ENCODE results near the gene POLR2H.

The POLR2H gene

DNA sequence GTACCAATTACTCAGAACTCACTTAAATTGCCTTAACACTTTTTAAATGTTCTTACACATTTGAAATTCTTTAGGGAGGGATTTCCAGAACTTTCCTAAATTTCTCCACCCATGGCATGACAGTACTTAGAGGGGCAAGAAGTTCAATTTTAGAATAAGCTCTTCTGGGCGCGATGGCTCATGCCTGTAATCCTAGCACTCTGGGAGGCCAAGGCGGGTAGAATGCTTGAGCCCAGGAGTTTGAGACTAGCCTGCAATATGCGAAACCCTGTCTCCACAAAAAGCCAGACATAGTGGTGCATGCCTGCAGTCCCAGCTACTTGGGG, 13.5 kb upstream of the POLR2H start:
- TF ChIP-seq, protein P1, sequence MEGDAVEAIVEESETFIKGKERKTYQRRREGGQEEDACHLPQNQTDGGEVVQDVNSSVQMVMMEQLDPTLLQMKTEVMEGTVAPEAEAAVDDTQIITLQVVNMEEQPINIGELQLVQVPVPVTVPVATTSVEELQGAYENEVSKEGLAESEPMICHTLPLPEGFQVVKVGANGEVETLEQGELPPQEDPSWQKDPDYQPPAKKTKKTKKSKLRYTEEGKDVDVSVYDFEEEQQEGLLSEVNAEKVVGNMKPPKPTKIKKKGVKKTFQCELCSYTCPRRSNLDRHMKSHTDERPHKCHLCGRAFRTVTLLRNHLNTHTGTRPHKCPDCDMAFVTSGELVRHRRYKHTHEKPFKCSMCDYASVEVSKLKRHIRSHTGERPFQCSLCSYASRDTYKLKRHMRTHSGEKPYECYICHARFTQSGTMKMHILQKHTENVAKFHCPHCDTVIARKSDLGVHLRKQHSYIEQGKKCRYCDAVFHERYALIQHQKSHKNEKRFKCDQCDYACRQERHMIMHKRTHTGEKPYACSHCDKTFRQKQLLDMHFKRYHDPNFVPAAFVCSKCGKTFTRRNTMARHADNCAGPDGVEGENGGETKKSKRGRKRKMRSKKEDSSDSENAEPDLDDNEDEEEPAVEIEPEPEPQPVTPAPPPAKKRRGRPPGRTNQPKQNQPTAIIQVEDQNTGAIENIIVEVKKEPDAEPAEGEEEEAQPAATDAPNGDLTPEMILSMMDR (IDR thresholded peaks at IDR 0.05; ENCODE audit: insufficient read depth, low read length, missing control alignments) = no peak
- CTCF ChIA-PET = interaction anchor here (1.4 to 2.6 kb wide), 5 partner anchors 8 to 196 kb away, joined by 3 to 20 read pairs (median 5); no protein-coding TSS in a partner anchor
- DNase-seq (ENCODE audit: low read depth, low spot score) = no peak
- no peak overlapping the region for H3K4me3 ChIP-seq (ENCODE audit: low read depth, low read length)
- POLR2A ChIA-PET = interaction anchor here (0.9 kb wide), 1 partner anchor 14 kb away, joined by 4 read pairs; no protein-coding TSS in a partner anchor

- ChIA-PET CTCF (interaction anchor here (1.6 to 2.6 kb wide), 5 partner anchors 10 to 194 kb away, joined by 3 to 20 read pairs (median 5); no protein-coding TSS in a partner anchor), POLR2A (no interaction called here)
- TF ChIP-seq, protein P1 (IDR thresholded peaks at IDR 0.05; ENCODE audit: insufficient read depth, low read length, missing control alignments) = no peak
- DNase-seq (ENCODE audit: low read depth, low spot score) = no peak
- H3K4me3 ChIP-seq (ENCODE audit: low read depth, low read length) = no peak overlapping the region
These were observed 11.7 kb upstream of the POLR2H start for GRCh38 chr3:184349563-184350470.

DNA sequence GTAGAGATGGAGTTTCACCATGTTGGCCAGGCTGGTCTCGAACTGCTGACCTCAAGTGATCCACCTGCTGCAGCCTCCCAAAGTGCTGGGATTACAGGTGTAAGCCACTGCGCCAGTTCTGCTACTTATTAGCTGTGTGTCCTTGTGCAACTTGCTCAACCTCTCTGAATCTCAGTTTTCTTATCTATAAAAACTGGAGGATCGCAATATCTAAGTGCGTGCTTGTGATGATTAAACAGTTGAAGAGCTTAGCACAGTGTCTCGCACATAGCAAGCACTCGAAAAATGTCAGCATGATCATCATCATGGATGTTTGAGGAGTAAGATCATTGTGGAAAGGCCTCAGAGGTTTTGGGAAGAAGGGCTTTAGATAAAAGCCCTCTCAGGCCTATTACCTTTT, 10.9 kb upstream of the POLR2H start:
- TF ChIP-seq, protein P1 (IDR thresholded peaks at IDR 0.05; ENCODE audit: insufficient read depth, low read length, missing control alignments) = no peak
- CTCF ChIA-PET = interaction anchor here (1.0 to 3.1 kb wide), 5 partner anchors 10 to 191 kb away, joined by 3 to 18 read pairs (median 5); partner anchors contain the start of genes CLCN2, FAM131A and POLR2H
- POLR2A ChIA-PET = no interaction called here
- H3K4me3 ChIP-seq (ENCODE audit: low read depth, low read length) = no peak overlapping the region
- DNase-seq (ENCODE audit: low read depth, low spot score) = no peak

- TF ChIP-seq, protein P1 (IDR thresholded peaks at IDR 0.05; ENCODE audit: insufficient read depth, low read length, missing control alignments) = no peak
- no peak for DNase-seq (ENCODE audit: low read depth, low spot score)
- ChIA-PET CTCF (interaction anchor here (0.7 to 3.1 kb wide), 7 partner anchors 9 to 190 kb away, joined by 3 to 18 read pairs (median 4); partner anchors contain the start of genes CLCN2, FAM131A and POLR2H), POLR2A (interaction anchor here (1.9 kb wide), 1 partner anchor 11 kb away, joined by 5 read pairs; no protein-coding TSS in a partner anchor)
- no peak overlapping the region for H3K4me3 ChIP-seq (ENCODE audit: low read depth, low read length)
These were observed 9.9 kb upstream of the POLR2H start for GRCh38 chr3:184351511-184352148.

- DNase-seq (ENCODE audit: low read depth, low spot score) = no peak
- H3K4me3 ChIP-seq (ENCODE audit: low read depth, low read length) = no peak overlapping the region
- CTCF ChIA-PET = interaction anchor here (0.7 to 4.5 kb wide), 11 partner anchors 9 to 191 kb away, joined by 3 to 46 read pairs (median 5); partner anchors contain the start of genes CLCN2, FAM131A and POLR2H
- TF ChIP-seq, protein P1 (IDR thresholded peaks at IDR 0.05; ENCODE audit: insufficient read depth, low read length, missing control alignments) = no peak
- POLR2A ChIA-PET = interaction anchor here (1.9 kb wide), 1 partner anchor 10 kb away, joined by 5 read pairs; no protein-coding TSS in a partner anchor
These were observed 9.2 kb upstream of the POLR2H start for GRCh38 chr3:184352149-184352785.
